Amniotic stem cell (primary cell): ENCODE data around the gene FBXO31.
"Not testable (repeated sequence)": the region's sequence is repeated elsewhere in the genome, so short reads cannot be mapped to it uniquely, and the experiment has no call there.

ENCODE experiments used
- DNase-seq: peaks from one replicate; lab custom pipeline; 2025; lab: John Stamatoyannopoulos, UW

The FBXO31 gene

DNA sequence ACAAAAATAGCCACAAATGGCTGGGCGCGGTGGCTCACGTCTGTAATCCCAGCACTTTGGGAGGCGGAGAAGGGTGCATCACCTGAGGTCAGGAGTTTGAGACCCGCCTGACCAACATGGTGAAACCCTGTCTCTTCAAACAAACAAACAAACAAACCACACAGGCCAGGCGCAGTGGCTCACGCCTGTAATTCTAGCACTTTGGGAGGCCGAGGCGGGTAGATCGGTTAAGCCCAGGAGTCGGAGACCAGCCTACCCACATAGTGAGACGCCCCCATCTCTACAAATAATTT, 1.2 kb upstream of the FBXO31 start:
- not testable (repeated sequence) for DNase-seq

DNA sequence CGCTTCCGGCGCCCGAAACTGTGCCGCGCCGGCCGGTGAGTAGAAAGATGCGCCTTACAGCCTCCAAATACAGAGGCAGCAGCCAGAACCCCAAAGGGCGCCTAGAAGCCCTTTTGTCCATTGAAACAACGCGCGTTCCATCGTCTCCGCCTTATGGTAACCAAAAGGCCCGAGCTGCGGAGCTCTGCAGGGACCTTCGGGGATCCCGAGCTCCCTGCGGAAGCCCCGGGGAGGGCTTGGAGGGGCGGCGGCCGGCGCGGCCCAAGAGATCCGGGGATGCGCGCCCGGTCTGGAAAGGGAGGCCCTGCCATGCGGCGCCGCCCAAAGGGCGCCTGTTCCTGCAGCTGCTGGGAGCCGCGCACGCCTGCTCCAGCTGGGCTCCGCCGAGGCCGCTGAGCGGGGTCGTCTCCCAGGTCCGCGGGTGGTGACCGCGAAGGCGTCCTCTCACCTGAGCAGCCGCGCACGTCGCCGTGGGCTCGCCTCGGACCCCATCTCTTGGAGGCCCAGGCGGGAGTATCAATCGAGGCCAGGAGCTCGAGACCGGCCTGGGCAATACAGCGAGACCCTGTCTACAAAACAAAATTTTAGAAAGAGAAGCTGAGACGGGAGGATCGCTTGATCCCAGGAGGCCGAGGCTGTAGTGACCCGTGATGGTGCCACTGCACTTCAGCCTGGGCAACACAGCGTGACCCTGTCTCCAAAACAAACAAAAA, 742 bp upstream of the FBXO31 start:
- no peak for DNase-seq

DNA sequence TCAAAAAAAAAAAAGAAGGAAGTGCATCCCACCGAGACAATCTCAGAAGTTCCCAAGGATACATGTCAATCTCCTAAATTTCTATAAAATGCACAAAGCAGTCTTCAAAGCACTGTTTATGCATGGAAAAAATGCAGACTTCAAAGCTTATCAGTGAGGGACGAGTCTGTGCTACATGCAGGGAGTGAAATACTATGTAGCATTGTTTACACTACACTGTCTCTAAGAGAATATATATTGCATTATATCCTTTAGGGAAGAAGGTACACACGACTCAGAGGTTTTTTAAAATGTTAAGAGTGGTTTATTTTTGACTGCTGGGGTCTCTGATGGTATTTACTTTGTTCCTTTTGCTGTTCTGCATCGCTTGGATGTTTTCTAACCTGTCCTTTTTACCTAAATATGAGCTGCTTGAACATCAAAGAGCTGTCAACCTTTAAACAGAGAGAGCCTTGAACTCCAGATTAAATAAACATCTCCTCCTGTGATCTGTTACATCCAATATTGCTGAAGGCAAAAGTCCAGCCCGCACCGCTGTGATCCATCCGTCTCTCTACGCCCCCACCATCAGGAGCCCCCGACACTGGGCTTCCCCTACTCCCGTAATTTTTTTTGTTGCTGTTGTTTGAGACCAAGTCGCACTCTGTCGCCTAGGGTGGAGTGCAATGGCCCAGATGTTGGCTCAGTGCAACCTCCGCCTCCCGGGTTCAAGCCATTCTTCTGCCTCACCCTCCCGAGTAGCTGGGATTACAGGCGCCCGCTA, 1.4 kb downstream of the FBXO31 start:
- DNase-seq = no peak

- no peak for DNase-seq
These were observed 2.7 kb downstream of the FBXO31 start for GRCh38 chr16:87380881-87381280.

- DNase-seq = no peak
These were observed 3.2 kb downstream of the FBXO31 start for GRCh38 chr16:87380403-87380802.

DNA sequence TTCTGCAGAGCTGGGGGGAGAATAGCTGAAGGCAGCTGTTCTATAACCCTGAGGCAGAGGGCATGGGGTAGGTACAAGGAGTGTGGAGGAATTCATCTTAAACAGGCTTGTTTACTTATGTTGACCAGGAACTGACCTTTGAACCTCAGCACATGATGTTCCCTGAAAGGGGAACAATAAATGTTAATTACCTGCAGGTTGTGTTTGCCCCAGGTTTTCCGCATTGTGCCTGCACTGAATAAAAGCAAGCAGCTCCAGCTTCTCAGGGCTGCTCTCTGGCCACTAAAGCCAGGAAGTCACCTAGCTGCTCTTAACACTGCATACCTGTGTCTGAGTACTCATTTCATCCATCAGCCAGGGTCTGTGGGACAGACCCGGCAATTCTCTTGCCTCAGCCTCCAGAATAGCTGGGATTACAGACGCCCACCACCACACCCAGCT, 4.2 kb downstream of the FBXO31 start:
- not testable (repeated sequence) for DNase-seq

- no peak for DNase-seq
These were observed 6.9 kb downstream of the FBXO31 start for GRCh38 chr16:87376660-87377059.

DNA sequence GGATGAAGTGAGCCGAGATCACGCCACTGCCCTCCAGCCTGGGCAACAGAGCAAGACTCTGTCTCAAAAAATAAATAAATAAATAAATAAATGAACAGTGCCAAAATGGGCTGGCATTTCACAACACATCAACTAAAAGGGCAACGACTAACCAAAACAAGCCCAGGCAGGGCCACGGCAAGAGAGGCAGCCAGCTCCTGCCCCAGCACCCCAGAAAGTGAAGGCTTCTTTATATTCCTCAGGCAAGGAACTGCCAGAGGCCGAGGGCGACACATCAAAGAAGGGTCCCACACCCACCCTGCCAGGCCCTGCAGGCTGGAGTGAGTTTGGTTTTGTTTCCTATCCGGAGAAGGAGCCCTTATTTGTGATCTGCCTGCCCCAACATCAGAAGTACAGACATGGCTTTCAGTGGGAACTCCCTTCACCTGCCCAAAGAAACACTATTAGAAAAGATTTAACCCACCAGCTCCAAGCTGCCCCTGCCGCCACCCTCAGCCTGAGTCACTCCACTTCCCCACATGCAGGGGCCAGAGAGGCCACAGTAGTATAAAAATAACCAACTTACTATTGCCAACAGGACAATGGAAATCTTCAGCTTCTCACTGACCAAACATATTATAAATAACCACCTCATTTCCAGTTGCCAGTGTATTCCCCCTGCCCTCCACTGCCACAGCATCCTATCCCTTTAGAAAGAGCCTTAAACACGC, 8.0 kb downstream of the FBXO31 start:
- DNase-seq = no peak

GRCh38 chr16:87374313-87374712, 9.3 kb downstream of the FBXO31 start:
- DNase-seq = no peak

GRCh38 chr16:87372305-87372704, 11.3 kb downstream of the FBXO31 start:
- no peak for DNase-seq

GRCh38 chr16:87371261-87371866, 12.2 kb downstream of the FBXO31 start:
- no peak for DNase-seq

GRCh38 chr16:87369796-87370719, 13.5 kb downstream of the FBXO31 start:
- DNase-seq = no peak

GRCh38 chr16:87369117-87369765, 14.3 kb downstream of the FBXO31 start:
- no peak for DNase-seq

GRCh38 chr16:87368029-87368770, 15.4 kb downstream of the FBXO31 start:
- DNase-seq = no peak

- DNase-seq = no peak
These were observed 16.0 kb downstream of the FBXO31 start for GRCh38 chr16:87367529-87367928.

DNA sequence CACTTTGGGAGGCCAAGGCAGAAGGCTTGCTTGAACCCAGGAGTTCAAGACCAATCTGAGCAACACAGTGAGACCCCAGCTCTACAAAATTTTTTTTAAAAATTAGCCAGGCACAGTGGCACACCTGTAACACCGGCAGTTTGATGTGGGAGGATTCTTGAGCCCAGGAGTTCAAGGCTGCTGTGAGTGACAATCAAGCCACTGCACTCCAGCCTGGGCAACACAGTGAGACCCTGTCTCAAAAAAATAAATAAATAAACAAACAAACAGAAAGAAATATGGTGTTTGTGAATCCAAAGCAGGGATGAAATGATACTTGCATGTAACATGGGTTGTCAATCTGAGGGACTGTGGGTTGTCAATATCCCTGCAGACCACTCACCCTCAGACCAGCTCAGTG, 16.6 kb downstream of the FBXO31 start:
- no peak for DNase-seq

- no peak for DNase-seq
These were observed 17.3 kb downstream of the FBXO31 start for GRCh38 chr16:87366288-87366687.

DNA sequence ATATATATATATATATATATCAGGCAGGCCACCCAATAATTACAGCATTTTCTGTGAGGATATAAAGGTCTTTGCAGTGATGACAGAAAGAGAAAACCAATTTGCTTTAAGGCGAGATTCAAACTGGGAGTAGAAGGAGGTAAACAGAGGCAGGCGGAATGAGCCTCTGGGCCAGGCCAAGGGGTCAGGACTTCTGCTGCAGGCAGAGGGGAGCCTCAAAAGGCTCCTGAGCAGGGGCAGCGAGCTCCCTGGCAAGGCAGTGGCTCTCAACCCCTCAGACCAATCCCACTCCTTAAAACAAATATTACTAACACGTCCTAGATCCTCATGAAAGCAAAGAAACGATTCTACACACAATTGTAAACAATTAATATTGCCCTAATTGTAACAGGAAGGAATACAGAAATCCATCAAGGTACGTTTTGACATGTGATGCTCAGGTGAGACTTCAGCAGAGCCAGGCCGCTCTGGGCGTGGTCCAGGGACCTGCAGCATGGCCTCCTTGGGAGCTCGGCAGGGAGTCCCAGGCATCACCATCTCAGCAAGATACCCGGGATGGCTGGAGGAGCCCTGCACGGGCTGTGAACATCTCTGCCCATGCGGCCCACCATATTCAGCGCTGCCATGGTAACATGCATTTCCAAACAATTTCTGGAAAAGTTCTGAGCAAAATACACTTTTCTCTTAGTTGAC, 18.4 kb downstream of the FBXO31 start:
- DNase-seq = no peak

GRCh38 chr16:87363771-87364455, 19.7 kb downstream of the FBXO31 start:
- no peak for DNase-seq
